OCI-LY1 (cell line): ENCODE results near the gene NPW.

Experiments
- CTCF ChIP-seq: fragments of 200-600 bp; sonication (generic), shearing (Covaris generic); IDR thresholded peaks from 2 replicates; pipeline ENCODE4 v1.5.1; 2017; ENCODE audit warnings: mild to moderate bottlenecking, antibody characterized with exemption, low read length, moderate library complexity, mixed read lengths
- EZH2 ChIP-seq: fragments of 200-600 bp; sonication (generic), shearing (Covaris generic); IDR thresholded peaks from 2 replicates; pipeline ENCODE4 v1.8.0; 2017; ENCODE audit warnings: borderline replicate concordance, mixed run types, mild to moderate bottlenecking, antibody characterized with exemption, low read length, moderate library complexity, mixed read lengths

DNA sequence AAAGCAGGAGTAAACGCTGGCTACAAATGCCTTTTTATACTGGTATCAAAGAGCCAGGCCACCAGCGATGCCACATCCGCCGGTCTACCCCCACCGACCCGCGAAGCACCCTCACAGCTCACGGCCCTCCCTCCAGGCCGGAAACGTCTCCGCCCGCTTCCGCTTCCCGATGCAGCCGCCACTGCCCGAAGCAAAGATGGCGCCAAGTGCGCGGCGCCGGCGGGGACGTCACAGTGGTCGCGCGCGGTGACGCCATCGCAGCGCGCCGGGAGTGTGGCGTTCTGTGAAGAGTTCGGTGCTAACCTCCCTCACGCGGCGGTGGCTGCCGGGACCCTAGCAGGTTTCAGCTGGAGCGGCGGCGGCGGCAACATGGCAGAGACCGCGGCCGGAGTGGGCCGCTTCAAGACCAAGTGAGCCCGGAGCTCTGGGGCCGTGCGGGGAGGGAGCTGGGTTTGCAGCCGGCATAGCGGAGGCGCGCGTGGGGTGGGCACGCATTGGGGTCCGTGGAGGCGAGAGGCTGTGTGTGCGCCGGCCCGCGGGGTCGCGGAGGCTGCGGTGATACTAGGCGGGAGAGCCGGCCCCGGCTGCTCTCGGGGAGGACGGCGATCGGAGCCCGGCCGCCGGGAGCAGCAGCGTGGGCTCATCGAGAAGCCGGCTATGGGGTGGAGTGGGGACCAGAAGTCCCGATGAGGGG lies 47.6 kb upstream of the NPW start, which contains the start of gene TBL3:
- TF ChIP-seq CTCF, result no peak
- TF ChIP-seq EZH2, result no peak
